AG08396 (cell line): ENCODE data around the gene SORCS1.

ENCODE experiments used
- DNase-seq: peaks from one replicate; pipeline ENCODE4 v3.0.0; 2012; ENCODE audit warnings: low spot score, mixed read lengths

SORCS1 gene

GRCh38 chr10:106534441-106534840 lies 630.1 kb downstream of the SORCS1 start:
- no peak for DNase-seq

- DNase-seq: no peak
Measured at GRCh38 chr10:106528702-106529101, 635.8 kb downstream of the SORCS1 start.

- no peak for DNase-seq
Measured at GRCh38 chr10:106525835-106526234, 638.7 kb downstream of the SORCS1 start.
